Omental fat pad (tissue), 4 donors: ENCODE measurements around the gene SCUBE3. TPM values are rescaled to one million over a fixed set of nuclear protein-coding genes. Genes with fewer than 3 reads are reported as not detected.

Experiments used
- ATAC-seq: fragments of 150-250 bp; one replicate; pipeline ENCODE4 v1.9.1; 2016; ENCODE audit warnings: mild to moderate bottlenecking, moderate library complexity; ENCODE audit not compliant: low FRiP score
- DNase-seq: peaks from one replicate; pipeline ENCODE4 v3.0.0-alpha.2; 2019; ENCODE audit warnings: low spot score
- total RNA-seq, 4 donors: library from RNA; depleted of rRNA; stranded (reverse); fragments of >200 nt; gene quantifications; one replicate each; pipeline ENCODE4 v1.1.0, GENCODE V29; 2016
- TF ChIP-seq, protein P1 (sequence below), 3 donors: fragments of 450-650 bp; IDR thresholded peaks; one replicate each; pipeline ENCODE4 v1.5.1; 2016 to 2017; ENCODE audit warnings: antibody characterized with exemption in 3 of 3, mild to moderate bottlenecking in 3 of 3, moderate library complexity in 2 of 3

The SCUBE3 gene
- total RNA-seq, 4 donors from 2014 or later = 0.06 to 0.47 (median 0.11) TPM

- DNase-seq (no peak), ATAC-seq (no peak)
- TF ChIP-seq, protein P1, sequence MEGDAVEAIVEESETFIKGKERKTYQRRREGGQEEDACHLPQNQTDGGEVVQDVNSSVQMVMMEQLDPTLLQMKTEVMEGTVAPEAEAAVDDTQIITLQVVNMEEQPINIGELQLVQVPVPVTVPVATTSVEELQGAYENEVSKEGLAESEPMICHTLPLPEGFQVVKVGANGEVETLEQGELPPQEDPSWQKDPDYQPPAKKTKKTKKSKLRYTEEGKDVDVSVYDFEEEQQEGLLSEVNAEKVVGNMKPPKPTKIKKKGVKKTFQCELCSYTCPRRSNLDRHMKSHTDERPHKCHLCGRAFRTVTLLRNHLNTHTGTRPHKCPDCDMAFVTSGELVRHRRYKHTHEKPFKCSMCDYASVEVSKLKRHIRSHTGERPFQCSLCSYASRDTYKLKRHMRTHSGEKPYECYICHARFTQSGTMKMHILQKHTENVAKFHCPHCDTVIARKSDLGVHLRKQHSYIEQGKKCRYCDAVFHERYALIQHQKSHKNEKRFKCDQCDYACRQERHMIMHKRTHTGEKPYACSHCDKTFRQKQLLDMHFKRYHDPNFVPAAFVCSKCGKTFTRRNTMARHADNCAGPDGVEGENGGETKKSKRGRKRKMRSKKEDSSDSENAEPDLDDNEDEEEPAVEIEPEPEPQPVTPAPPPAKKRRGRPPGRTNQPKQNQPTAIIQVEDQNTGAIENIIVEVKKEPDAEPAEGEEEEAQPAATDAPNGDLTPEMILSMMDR (IDR thresholded peaks at IDR 0.05) = no peak
These were observed 45.3 kb upstream of the SCUBE3 start for GRCh38 chr6:35168461-35168861.

GRCh38 chr6:35170166-35170565 lies 43.6 kb upstream of the SCUBE3 start:
- ATAC-seq (no peak), DNase-seq (no peak)
- TF ChIP-seq, protein P1 (IDR thresholded peaks at IDR 0.05) = no peak

DNA sequence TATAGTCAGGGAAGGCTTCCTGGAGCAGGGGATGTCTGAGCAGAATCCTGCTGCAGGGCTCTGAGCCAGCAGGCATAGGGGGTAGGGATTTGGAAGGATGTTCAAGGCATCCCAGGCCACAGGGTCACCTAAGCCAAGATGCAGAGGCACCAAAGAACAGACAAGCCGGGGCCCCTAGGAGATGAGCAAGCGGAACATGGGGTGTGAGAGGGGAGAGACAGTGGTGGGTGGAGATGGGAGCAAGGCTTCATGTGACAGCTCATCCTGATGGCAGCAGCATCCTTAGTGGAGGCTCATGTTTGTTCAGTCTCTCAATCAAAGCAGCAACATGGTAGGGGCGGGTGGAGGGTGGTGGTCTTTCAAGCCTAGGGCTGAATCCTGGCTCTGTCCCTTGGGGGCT lies 42.9 kb upstream of the SCUBE3 start:
- TF ChIP-seq, protein P1 (IDR thresholded peaks at IDR 0.05) = no peak
- DNase-seq (no peak), ATAC-seq (no peak)

DNA sequence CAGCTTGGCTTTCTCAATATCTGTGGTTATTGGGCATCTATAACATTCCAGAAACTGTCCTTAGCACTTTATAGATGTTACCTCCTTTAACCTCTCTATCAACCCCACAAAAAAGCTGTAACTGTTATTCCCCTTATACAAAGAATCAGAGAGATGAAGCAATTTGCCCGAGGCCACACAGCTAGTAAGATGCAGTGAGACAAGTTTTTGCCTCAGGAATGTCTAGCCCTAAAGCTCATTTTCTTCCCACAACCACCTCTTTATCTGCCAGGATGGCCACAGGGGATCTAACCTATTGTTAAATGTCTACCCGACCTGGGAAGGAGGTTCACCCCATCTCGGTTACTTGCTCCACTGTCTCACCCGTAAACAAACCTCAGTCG lies 40.7 kb upstream of the SCUBE3 start:
- ATAC-seq = no peak
- TF ChIP-seq, protein P1 (IDR thresholded peaks at IDR 0.05) = no peak

DNA sequence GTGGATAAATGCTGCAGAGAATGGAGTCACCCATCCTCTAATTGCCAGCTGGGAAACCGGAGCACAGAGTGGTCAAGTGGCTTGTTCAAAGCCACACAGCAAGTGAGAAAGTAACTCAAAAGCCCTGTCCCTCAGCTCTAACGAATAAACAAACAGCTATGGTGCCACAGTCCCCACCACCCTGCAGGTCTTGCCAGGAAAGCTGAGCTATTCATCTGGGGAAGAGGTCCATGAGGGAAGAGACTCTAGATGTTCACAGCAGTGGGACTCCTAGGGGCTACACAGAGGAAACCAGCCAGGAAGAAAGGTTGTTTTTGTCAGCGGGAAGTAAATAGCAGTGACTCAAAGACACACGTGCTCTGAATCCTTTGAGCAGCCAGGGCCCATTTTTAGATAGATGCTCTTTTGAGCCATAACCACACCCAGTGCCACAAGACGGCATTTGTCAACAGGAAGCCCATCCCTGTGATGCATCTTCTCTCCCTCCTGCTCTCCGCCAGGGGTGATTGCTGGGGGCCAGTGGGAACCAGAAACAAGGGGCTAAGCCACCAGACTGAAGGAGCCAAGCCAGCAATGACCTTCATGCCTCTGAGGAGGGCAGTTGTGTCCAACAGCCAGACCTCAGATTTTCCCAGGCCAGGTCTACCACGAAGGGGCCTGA lies 40.2 kb upstream of the SCUBE3 start:
- no peak for DNase-seq
- no peak for ATAC-seq
- TF ChIP-seq, protein P1 (IDR thresholded peaks at IDR 0.05) = no peak

More for the DNA sequence above, 40.7 kb upstream of the SCUBE3 start:
- DNase-seq = no peak

GRCh38 chr6:35174088-35174434 lies 39.7 kb upstream of the SCUBE3 start:
- DNase-seq (no peak), ATAC-seq (no peak)
- TF ChIP-seq, protein P1 (IDR thresholded peaks at IDR 0.05) = no peak

DNA sequence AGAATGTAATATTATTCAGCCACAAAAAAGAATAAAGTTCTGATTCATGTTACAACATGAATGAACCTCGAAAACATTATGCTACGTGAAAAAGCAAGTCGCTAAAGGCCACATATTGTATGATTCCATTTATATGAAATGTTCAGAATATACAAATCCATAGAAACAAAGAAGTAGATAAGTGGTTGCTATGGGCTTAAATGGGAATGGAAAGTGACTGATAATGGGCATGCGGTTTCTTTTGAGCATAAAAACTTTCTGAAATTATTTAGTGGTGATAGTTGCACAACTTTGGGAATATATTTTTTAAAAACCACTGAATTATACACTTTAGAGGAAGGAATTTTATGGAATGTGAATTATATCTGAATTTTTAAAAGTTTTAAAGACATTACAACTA lies 39.3 kb upstream of the SCUBE3 start:
- TF ChIP-seq, protein P1 (IDR thresholded peaks at IDR 0.05) = no peak
- DNase-seq (no peak), ATAC-seq (no peak)
